HCT116 (cell line): ENCODE measurements around the gene EXOC6B.

Experiments
- CBX3 ChIP-seq: IDR thresholded peaks from 2 replicates; pipeline ENCODE4 v1.6.1; 2012; ENCODE audit warnings: low read depth
- MAX ChIP-seq: IDR thresholded peaks from 2 replicates; pipeline ENCODE4 v1.6.1; 2012
- POLR2A ChIP-seq: IDR thresholded peaks from 2 replicates; pipeline ENCODE4 v1.7.0; 2011; ENCODE audit warnings: borderline replicate concordance; ENCODE audit not compliant: insufficient read depth, insufficient read length; ENCODE audit errors: extremely low read depth
- POLR2AphosphoS5 ChIP-seq: IDR thresholded peaks from 2 replicates; pipeline ENCODE4 v1.6.1; 2011; ENCODE audit warnings: mild to moderate bottlenecking, low read depth, low read length, moderate library complexity
- ZFX ChIP-seq: fragments of 450-650 bp; IDR thresholded peaks from 2 replicates; pipeline ENCODE4 v1.6.1; 2017
- TF ChIP-seq, protein P1 (sequence below), 3 experiments: fragments of 200-600 bp in 1 of 3; sonication (generic) in 1 of 3; IDR thresholded peaks in 2 of 3; conservative IDR thresholded peaks in 1 of 3; 2 replicates each; pipeline ENCODE4 v1.5.1; 2012 to 2017; ENCODE audit warnings: low read depth in 2 of 3, low read length in 2 of 3, antibody characterized with exemption in 1 of 3, borderline replicate concordance in 1 of 3, control low read depth in 1 of 3, mild to moderate bottlenecking in 1 of 3, mixed read lengths in 1 of 3, mixed run types in 1 of 3, moderate library complexity in 1 of 3; ENCODE audit not compliant: insufficient read depth in 1 of 3

DNA sequence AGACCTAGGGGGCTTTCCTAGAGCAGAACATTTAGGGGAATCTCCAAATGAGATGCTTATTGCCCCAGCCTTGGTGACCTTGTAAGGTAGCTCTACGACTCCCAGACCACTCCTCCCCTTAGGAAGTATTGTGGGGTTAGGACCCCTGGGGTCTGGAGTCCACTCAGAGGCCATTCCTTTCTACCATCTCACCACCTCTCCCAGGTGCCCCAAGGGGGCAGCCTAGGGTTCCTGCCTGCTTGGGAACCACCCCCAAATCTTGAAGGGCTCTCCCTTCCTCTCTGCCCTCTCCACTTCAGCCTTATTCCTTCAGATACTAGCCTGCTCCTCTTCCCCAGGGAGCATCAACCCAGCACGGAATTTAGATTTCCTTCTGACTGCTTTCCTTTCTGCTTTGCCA, 17.5 kb upstream of the EXOC6B start:
- TF ChIP-seq, protein P1, sequence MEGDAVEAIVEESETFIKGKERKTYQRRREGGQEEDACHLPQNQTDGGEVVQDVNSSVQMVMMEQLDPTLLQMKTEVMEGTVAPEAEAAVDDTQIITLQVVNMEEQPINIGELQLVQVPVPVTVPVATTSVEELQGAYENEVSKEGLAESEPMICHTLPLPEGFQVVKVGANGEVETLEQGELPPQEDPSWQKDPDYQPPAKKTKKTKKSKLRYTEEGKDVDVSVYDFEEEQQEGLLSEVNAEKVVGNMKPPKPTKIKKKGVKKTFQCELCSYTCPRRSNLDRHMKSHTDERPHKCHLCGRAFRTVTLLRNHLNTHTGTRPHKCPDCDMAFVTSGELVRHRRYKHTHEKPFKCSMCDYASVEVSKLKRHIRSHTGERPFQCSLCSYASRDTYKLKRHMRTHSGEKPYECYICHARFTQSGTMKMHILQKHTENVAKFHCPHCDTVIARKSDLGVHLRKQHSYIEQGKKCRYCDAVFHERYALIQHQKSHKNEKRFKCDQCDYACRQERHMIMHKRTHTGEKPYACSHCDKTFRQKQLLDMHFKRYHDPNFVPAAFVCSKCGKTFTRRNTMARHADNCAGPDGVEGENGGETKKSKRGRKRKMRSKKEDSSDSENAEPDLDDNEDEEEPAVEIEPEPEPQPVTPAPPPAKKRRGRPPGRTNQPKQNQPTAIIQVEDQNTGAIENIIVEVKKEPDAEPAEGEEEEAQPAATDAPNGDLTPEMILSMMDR (IDR thresholded peaks at IDR 0.05 in 2 of 3, conservative IDR thresholded peaks at IDR 0.05 in 1 of 3; ENCODE audit: borderline replicate concordance in 1 of 3, insufficient read depth in 1 of 3, low read depth in 2 of 3, low read length in 2 of 3), result peak in 2 of 3 experiments; percentile 15 to 21; a peak in 1 of 6 replicates
- no peak for TF ChIP-seq ZFX
- no peak for TF ChIP-seq POLR2AphosphoS5
- no peak for TF ChIP-seq POLR2A
- TF ChIP-seq MAX, result no peak
- TF ChIP-seq CBX3, result no peak
